Measurements from ENCODE around the gene ITGA3. TPM values are rescaled to one million over a fixed set of nuclear protein-coding genes. Genes with fewer than 3 reads are reported as not detected.

ITGA3 gene
- total and polyA plus RNA-seq, 5 donors: 21.5 to 32.9 (median 26.2) TPM

Other genes starting within 250 kb of the ITGA3 start
- 1 to 10 TPM in 1 of 4 donors, under 1 TPM in 1, not detected in 2; 0.47 to 1.1 TPM for gene TAC4, start 208.0 kb upstream of the ITGA3 start, total RNA-seq
- 1.0 TPM for gene TAC4, start 208.0 kb upstream of the ITGA3 start, polyA plus RNA-seq
- under 1 TPM in 1 of 4 donors, not detected in 3; 0.12 TPM for gene DLX4, start 86.9 kb upstream of the ITGA3 start, total RNA-seq
- 0.09 TPM for gene DLX4, start 86.9 kb upstream of the ITGA3 start, polyA plus RNA-seq
- under 1 TPM in 2 of 4 donors, not detected in 2; 0.12 to 0.14 TPM for gene DLX3, start 60.9 kb upstream of the ITGA3 start, total RNA-seq
- 0.16 TPM for gene DLX3, start 60.9 kb upstream of the ITGA3 start, polyA plus RNA-seq
- gene PDK2, start 39.2 kb downstream of the ITGA3 start, total RNA-seq: 100 to 1,000 TPM; 167 to 219 (median 182) TPM
- 149 TPM for gene PDK2, start 39.2 kb downstream of the ITGA3 start, polyA plus RNA-seq
- gene SAMD14, start 74.0 kb downstream of the ITGA3 start, total RNA-seq: 1 to 10 TPM; 2.4 to 4.0 (median 3.5) TPM
- 3.3 TPM for gene SAMD14, start 74.0 kb downstream of the ITGA3 start, polyA plus RNA-seq
- gene PPP1R9B, start 94.6 kb downstream of the ITGA3 start, total RNA-seq: 10 to 100 TPM; 33.2 to 40.7 (median 36.1) TPM
- 26.5 TPM for gene PPP1R9B, start 94.6 kb downstream of the ITGA3 start, polyA plus RNA-seq
- gene SGCA, start 109.9 kb downstream of the ITGA3 start, total RNA-seq: 100 to 1,000 TPM; 127 to 150 (median 133) TPM
- 156 TPM for gene SGCA, start 109.9 kb downstream of the ITGA3 start, polyA plus RNA-seq
- gene COL1A1, start 145.5 kb downstream of the ITGA3 start, total RNA-seq: 100 to 1,000 TPM in 1 of 4 donors, 10 to 100 TPM in 3; 58.4 to 138 (median 74.3) TPM
- 24.8 TPM for gene COL1A1, start 145.5 kb downstream of the ITGA3 start, polyA plus RNA-seq
- not detected for gene TMEM92, start 218.4 kb downstream of the ITGA3 start, total RNA-seq
- gene TMEM92, start 218.4 kb downstream of the ITGA3 start, polyA plus RNA-seq: not detected

Measured in right cardiac atrium (tissue), 5 donors.